ENCODE results near the gene AGPAT4.

The AGPAT4 gene

GRCh38 chr6:161281092-161281491 is 7.2 kb upstream of the AGPAT4 start:
- DNase-seq (ENCODE audit: low spot score): no peak

- no peak for DNase-seq (ENCODE audit: low spot score)
Measured at GRCh38 chr6:161279677-161280415, 6.0 kb upstream of the AGPAT4 start.

- no peak for DNase-seq (ENCODE audit: low spot score)
Measured at GRCh38 chr6:161276605-161277155, 2.8 kb upstream of the AGPAT4 start.

GRCh38 chr6:161274898-161275297 is 1.0 kb upstream of the AGPAT4 start:
- no peak for DNase-seq (ENCODE audit: low spot score)

GRCh38 chr6:161274488-161274858 is 612 bp upstream of the AGPAT4 start:
- DNase-seq (ENCODE audit: low spot score): no peak

GRCh38 chr6:161273274-161273751 is 548 bp downstream of the AGPAT4 start:
- DNase-seq (ENCODE audit: low spot score): peak; percentile 72

GRCh38 chr6:161272635-161273273 is 1.1 kb downstream of the AGPAT4 start:
- DNase-seq (ENCODE audit: low spot score): no peak

GRCh38 chr6:161271343-161272030 is 2.4 kb downstream of the AGPAT4 start:
- DNase-seq (ENCODE audit: low spot score): no peak

GRCh38 chr6:161270116-161270515 is 3.7 kb downstream of the AGPAT4 start:
- DNase-seq (ENCODE audit: low spot score): no peak

- no peak for DNase-seq (ENCODE audit: low spot score)
Measured at GRCh38 chr6:161269310-161269709, 4.6 kb downstream of the AGPAT4 start.

- DNase-seq (ENCODE audit: low spot score): no peak
Measured at GRCh38 chr6:161268531-161269210, 5.2 kb downstream of the AGPAT4 start.

- no peak for DNase-seq (ENCODE audit: low spot score)
Measured at GRCh38 chr6:161266513-161267230, 7.2 kb downstream of the AGPAT4 start.

- no peak for DNase-seq (ENCODE audit: low spot score)
Measured at GRCh38 chr6:161265975-161266374, 7.9 kb downstream of the AGPAT4 start.

GRCh38 chr6:161265554-161265953 is 8.3 kb downstream of the AGPAT4 start:
- no peak for DNase-seq (ENCODE audit: low spot score)

GRCh38 chr6:161264181-161264580 is 9.7 kb downstream of the AGPAT4 start:
- DNase-seq (ENCODE audit: low spot score): no peak

GRCh38 chr6:161261816-161262215 is 12.0 kb downstream of the AGPAT4 start:
- no peak for DNase-seq (ENCODE audit: low spot score)

- no peak for DNase-seq (ENCODE audit: low spot score)
Measured at GRCh38 chr6:161261325-161261724, 12.5 kb downstream of the AGPAT4 start.

GRCh38 chr6:161259302-161259701 is 14.6 kb downstream of the AGPAT4 start:
- DNase-seq (ENCODE audit: low spot score): no peak

GRCh38 chr6:161257793-161258457 is 15.9 kb downstream of the AGPAT4 start:
- DNase-seq (ENCODE audit: low spot score): no peak

GRCh38 chr6:161256407-161256806 is 17.5 kb downstream of the AGPAT4 start:
- no peak for DNase-seq (ENCODE audit: low spot score)

GRCh38 chr6:161255518-161255917 is 18.3 kb downstream of the AGPAT4 start:
- DNase-seq (ENCODE audit: low spot score): no peak
